Measurements from ENCODE around the gene ELOVL5. TPM values are rescaled to one million over a fixed set of nuclear protein-coding genes. Genes with fewer than 3 reads are reported as not detected.

ELOVL5 gene
- total RNA-seq, 4 donors from 2014 or later: 12.4 to 50.0 (median 33.2) TPM

GRCh38 chr6:53297004-53297403 is 51.7 kb downstream of the ELOVL5 start:
- peaks cover 0 to 17% (median 0%) of the 10 kb centered on the region in 3 donors for H3K36me3 ChIP-seq
- peaks cover 13 to 67% (median 29%) of the 10 kb centered on the region in 3 donors for H3K4me1 ChIP-seq
- H3K27me3 ChIP-seq: no peaks in the 10 kb centered on the region
- H3K4me3 ChIP-seq: no peak overlapping the region
- no peaks in the 10 kb centered on the region for H3K9me3 ChIP-seq
- intact Hi-C loops (cut with DNase I): loop anchor here (10.0 kb wide), 1 partner anchor 48 kb away; the partner anchor contains the start of gene ELOVL5
- WGBS, 2 donors: 74 to 90% methylated on average over 4 of the region's 4 CpGs
- DNase-seq: no peak
- TF ChIP-seq, protein P1, sequence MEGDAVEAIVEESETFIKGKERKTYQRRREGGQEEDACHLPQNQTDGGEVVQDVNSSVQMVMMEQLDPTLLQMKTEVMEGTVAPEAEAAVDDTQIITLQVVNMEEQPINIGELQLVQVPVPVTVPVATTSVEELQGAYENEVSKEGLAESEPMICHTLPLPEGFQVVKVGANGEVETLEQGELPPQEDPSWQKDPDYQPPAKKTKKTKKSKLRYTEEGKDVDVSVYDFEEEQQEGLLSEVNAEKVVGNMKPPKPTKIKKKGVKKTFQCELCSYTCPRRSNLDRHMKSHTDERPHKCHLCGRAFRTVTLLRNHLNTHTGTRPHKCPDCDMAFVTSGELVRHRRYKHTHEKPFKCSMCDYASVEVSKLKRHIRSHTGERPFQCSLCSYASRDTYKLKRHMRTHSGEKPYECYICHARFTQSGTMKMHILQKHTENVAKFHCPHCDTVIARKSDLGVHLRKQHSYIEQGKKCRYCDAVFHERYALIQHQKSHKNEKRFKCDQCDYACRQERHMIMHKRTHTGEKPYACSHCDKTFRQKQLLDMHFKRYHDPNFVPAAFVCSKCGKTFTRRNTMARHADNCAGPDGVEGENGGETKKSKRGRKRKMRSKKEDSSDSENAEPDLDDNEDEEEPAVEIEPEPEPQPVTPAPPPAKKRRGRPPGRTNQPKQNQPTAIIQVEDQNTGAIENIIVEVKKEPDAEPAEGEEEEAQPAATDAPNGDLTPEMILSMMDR (IDR thresholded peaks at IDR 0.05): no peak
- TF ChIP-seq POLR2A (IDR thresholded peaks at IDR 0.05): no peak
- no peak overlapping the region for H3K27ac ChIP-seq

GRCh38 chr6:53295176-53295575 is 53.6 kb downstream of the ELOVL5 start:
- whole genome bisulfite sequencing, 2 donors: 77 to 79% methylated on average over 1 of the region's 1 CpG
- DNase-seq: no peak
- Histone ChIP-seq H3K4me1 (peaks cover 9 to 61% (median 10%) of the 10 kb centered on the region in 3 donors), H3K4me3 (no peak overlapping the region), H3K27me3 (no peaks in the 10 kb centered on the region), H3K36me3 (peaks cover 0 to 27% (median 0%) of the 10 kb centered on the region in 3 donors), H3K27ac (no peak overlapping the region), H3K9me3 (no peaks in the 10 kb centered on the region)
- TF ChIP-seq POLR2A (IDR thresholded peaks at IDR 0.05): no peak
- TF ChIP-seq, protein P1 (IDR thresholded peaks at IDR 0.05): no peak
- intact Hi-C loops (cut with DNase I): loop anchor here (10.0 kb wide), 1 partner anchor 50 kb away; the partner anchor contains the start of gene ELOVL5

DNA sequence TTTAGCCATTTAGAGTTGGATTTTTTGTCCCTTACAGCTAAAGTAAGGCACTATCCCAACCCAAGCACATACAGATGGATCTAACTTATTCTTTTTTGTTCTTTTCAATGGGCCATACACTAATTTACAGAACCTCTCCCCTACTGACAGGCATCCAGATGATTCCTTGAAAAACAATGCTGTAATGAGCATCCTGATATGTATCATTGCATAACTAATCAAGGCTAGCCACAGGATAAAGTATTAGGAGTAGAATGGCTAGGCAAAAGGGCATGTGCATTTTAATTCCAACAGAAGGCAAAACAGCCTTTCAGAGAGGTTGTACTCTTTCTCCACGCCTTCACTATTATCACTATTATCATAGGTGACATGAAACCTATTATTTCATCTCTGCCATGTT is 54.1 kb downstream of the ELOVL5 start:
- Histone ChIP-seq H3K36me3 (peaks cover 0 to 31% (median 0%) of the 10 kb centered on the region in 3 donors), H3K4me3 (no peak overlapping the region), H3K4me1 (peaks cover 6 to 57% (median 9%) of the 10 kb centered on the region in 3 donors), H3K27me3 (no peaks in the 10 kb centered on the region), H3K27ac (no peak overlapping the region), H3K9me3 (no peaks in the 10 kb centered on the region)
- no peak for TF ChIP-seq POLR2A (IDR thresholded peaks at IDR 0.05)
- TF ChIP-seq, protein P1 (IDR thresholded peaks at IDR 0.05): no peak
- 92 to 96% methylated on average over 1 of the region's 1 CpG for WGBS, 2 donors
- intact Hi-C loops (cut with DNase I): loop anchor here (10.0 kb wide), 1 partner anchor 50 kb away; the partner anchor contains the start of gene ELOVL5
- no peak for DNase-seq

DNA sequence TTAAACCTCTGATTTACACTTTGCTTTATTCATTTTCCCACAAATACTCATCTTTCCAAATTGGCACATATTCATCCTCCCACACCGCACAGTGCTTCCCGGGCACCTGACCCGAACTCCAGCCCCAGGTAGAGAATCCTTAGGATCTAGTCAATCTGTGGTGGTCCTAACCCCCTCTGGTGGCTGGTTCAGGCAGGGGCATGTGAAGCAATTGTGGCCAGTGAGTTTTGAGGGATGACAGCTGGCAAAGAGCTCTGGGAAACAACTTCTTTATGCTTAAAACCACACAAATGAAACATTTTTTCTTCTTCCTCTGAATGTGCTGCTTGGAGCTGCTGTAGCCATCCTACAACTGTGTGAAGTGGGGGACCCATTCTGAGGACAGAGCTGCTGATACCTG is 54.7 kb downstream of the ELOVL5 start:
- no peaks in the 10 kb centered on the region for H3K27me3 ChIP-seq
- peaks cover 6 to 52% (median 9%) of the 10 kb centered on the region in 3 donors for H3K4me1 ChIP-seq
- H3K4me3 ChIP-seq: no peak overlapping the region
- H3K36me3 ChIP-seq: peaks cover 0 to 31% (median 0%) of the 10 kb centered on the region in 3 donors
- WGBS, 2 donors: 65 to 68% methylated on average over 3 of the region's 3 CpGs
- no peak overlapping the region for H3K27ac ChIP-seq
- TF ChIP-seq, protein P1 (IDR thresholded peaks at IDR 0.05): peak in 4 of 6 experiments; percentile 21 to 56 (median 42)
- TF ChIP-seq POLR2A (IDR thresholded peaks at IDR 0.05): no peak
- H3K9me3 ChIP-seq: no peaks in the 10 kb centered on the region
- DNase-seq: no peak
- intact Hi-C loops (cut with DNase I): loop anchor here (10.0 kb wide), 1 partner anchor 51 kb away; the partner anchor contains the start of gene ELOVL5

GRCh38 chr6:53293691-53294090 is 55.1 kb downstream of the ELOVL5 start:
- H3K36me3 ChIP-seq: peaks cover 0 to 31% (median 0%) of the 10 kb centered on the region in 3 donors
- no peak overlapping the region for H3K27ac ChIP-seq
- H3K4me3 ChIP-seq: no peak overlapping the region
- intact Hi-C loops (cut with DNase I): loop anchor here (10.0 kb wide), 1 partner anchor 51 kb away; the partner anchor contains the start of gene ELOVL5
- H3K4me1 ChIP-seq: peaks cover 6 to 48% (median 9%) of the 10 kb centered on the region in 3 donors
- no peaks in the 10 kb centered on the region for H3K27me3 ChIP-seq
- no peak for DNase-seq
- TF ChIP-seq, protein P1 (IDR thresholded peaks at IDR 0.05): no peak
- no peak for TF ChIP-seq POLR2A (IDR thresholded peaks at IDR 0.05)
- WGBS, 2 donors: 46 to 57% methylated on average over 2 to 3 of the region's 3 CpGs
- H3K9me3 ChIP-seq: no peaks in the 10 kb centered on the region
